ENCODE results near the gene NUDCD3.

DNA sequence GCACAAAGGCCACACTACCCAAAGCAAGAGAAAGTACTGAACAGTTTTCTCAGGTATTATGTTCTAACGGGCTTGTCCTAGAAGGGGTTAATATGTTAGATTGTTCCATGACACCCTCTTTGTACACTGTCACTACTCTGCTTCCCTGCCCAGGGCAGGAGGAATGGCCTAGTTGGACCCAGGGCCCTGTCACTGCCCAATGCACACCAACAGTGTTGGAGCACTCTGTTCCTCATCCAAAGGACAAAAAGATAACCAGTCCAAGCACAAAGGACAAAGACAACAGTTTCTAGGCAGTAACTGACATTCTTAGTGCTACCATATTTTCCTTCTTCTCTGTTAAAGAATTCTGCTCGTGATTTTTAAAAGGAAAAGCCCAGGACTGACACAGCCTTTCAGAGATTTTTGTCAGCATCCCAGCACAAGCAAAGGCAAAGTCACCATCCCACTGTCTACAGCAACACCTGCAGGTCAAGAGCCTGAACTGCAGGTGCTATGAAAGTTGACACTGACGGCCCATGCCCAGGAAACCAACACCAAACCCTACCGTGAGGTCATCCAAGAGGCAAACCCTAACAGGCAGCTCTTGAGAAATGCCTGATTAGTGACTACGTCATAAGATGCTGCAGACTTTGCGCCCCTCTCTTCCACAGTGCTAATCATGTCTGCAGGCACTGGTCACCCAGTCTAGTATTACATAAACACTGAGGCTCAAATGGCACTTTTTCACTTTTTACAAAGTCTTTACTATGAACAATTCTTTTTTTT lies 13.2 kb downstream of the NUDCD3 start:
- TF ChIP-seq EZH2 (IDR thresholded peaks at IDR 0.05) (no peak), POLR2AphosphoS5 (IDR thresholded peaks at IDR 0.05; ENCODE audit: borderline replicate concordance, low read depth, low read length) (no peak), FOXP2 (optimal IDR thresholded peaks at IDR 0.05; ENCODE audit: control extremely low read depth, extremely low read length, insufficient read depth) (no peak)
